ENCODE data around the gene DEAF1. TPM values are rescaled to one million over a fixed set of nuclear protein-coding genes. Genes with fewer than 3 reads are reported as not detected.

Gene DEAF1
- total and polyA plus RNA-seq, 2 of the 13 experiments (the other 11 are each of a cell fraction or from before 2014, with no cell fraction given) = 22.3 to 29.6 TPM

DNA sequence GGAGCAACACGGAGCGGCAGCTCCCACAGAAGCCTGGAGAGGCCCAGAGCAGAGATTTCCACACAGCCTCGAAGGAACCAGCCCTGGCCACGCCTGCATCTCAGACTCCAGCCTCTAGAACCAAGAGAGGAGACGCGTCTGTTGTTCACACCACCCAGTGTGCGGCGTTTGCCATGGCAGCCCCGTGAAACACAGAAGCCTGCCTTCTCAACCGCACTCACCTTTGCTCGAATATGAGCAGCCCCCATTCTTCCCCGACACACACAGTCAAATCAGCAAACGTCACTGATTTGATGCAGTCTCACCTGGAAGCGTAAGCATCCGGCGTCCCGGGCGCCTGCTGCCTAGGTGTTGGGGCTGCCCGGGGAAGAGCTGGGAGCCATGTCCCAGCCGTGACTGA, 38.0 kb upstream of the DEAF1 start (continued):
- TF ChIP-seq SATB2 (CRISPR knock-in tag; IDR thresholded peaks at IDR 0.05) (no peak), ZC3H4 (CRISPR knock-in tag; IDR thresholded peaks at IDR 0.05; ENCODE audit: borderline replicate concordance) (no peak), ZNF124 (CRISPR knock-in tag; IDR thresholded peaks at IDR 0.05) (no peak)
- TF ChIP-seq, protein P1, sequence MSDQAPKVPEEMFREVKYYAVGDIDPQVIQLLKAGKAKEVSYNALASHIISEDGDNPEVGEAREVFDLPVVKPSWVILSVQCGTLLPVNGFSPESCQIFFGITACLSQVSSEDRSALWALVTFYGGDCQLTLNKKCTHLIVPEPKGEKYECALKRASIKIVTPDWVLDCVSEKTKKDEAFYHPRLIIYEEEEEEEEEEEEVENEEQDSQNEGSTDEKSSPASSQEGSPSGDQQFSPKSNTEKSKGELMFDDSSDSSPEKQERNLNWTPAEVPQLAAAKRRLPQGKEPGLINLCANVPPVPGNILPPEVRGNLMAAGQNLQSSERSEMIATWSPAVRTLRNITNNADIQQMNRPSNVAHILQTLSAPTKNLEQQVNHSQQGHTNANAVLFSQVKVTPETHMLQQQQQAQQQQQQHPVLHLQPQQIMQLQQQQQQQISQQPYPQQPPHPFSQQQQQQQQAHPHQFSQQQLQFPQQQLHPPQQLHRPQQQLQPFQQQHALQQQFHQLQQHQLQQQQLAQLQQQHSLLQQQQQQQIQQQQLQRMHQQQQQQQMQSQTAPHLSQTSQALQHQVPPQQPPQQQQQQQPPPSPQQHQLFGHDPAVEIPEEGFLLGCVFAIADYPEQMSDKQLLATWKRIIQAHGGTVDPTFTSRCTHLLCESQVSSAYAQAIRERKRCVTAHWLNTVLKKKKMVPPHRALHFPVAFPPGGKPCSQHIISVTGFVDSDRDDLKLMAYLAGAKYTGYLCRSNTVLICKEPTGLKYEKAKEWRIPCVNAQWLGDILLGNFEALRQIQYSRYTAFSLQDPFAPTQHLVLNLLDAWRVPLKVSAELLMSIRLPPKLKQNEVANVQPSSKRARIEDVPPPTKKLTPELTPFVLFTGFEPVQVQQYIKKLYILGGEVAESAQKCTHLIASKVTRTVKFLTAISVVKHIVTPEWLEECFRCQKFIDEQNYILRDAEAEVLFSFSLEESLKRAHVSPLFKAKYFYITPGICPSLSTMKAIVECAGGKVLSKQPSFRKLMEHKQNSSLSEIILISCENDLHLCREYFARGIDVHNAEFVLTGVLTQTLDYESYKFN (CRISPR knock-in tag; conservative IDR thresholded peaks at IDR 0.05) = no peak

DNA sequence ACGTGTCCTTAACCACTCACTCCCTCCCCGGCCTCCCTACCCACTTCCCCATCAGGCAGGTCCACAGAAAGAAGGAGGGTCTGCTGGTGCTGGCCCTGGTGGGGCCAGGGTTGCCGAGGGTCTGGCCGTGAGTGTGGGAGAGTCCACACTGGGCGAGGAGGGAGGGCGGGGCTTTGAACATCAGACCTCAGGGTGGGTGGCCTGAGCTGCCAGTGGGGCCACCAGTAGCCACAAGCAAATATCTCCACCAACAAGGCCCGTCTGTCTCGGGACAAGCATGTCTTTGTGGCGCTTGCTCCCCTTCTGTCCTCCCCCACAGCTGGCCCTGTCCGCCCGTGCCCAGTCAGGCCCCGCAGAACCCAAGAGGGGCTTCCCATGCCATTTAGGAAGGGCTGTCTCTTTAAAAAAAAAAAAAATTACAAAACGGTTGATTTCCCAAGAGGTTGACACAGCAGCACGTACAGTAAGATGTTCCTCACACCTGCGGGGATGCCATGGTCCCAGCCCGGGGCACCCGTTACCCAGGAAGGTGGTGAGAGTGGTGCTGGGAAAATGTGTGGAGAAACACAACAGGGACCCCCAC, 34.6 kb upstream of the DEAF1 start:
- no peaks in the 10 kb centered on the region for H3K79me2 ChIP-seq (ENCODE audit: insufficient read depth, low read length)
- ATAC-seq (peak; percentile 45), FAIRE-seq (no peak), DNase-seq (ENCODE audit: low spot score) (peak; percentile 82)
- H3K4me1 ChIP-seq (ENCODE audit: insufficient read depth, low read length) = peaks cover 45% of the 10 kb centered on the region
- H3K9me3 ChIP-seq (ENCODE audit: low read length) = no peaks in the 10 kb centered on the region
- in situ Hi-C loops (cut with HindIII; ENCODE audit: extremely low pct_ligation_motif_present, low pct_unique_long_range_greater_than_20kb) (loop anchor here (5.0 kb wide), 1 partner anchor 72 kb away; no protein-coding TSS in a partner anchor), intact Hi-C loops (cut with micrococcal nuclease; ENCODE audit: unreplicated experiment) (loop anchor here (2.0 kb wide), 2 partner anchors 23 to 33 kb away; partner anchors contain the start of gene EPS8L2)
- BruUV-seq (replicated peaks) = no TSS peak
- H3K4me3 ChIP-seq (replicated peaks in 1 of 3; ENCODE audit: insufficient read depth in 1 of 3, low read depth in 2 of 3, low read length in 3 of 3) = peak overlapping the region; percentile 37 to 70 (median 43); a peak in 5 of 6 replicates
- under 1% methylated on average over 16 of the region's 17 CpGs for WGBS (ENCODE audit: low lambda C conversion rate)
- H3K4me2 ChIP-seq (ENCODE audit: low read depth, low read length) = peak overlapping the region; percentile 81
- H2AFZ ChIP-seq (ENCODE audit: low read length) = no peak overlapping the region
- H3K27me3 ChIP-seq (ENCODE audit: control insufficient read depth in 1 of 2, insufficient read depth in 2 of 2, low read length in 2 of 2) = peaks cover 3 to 7% of the 10 kb centered on the region in 2 experiments; a peak in 2 of 5 replicates
- ChIA-PET POLR2A (interaction anchor here (0.9 to 12.6 kb wide), 5 partner anchors 15 to 32 kb away, joined by 3 to 203 read pairs (median 6); partner anchors contain the start of genes DEAF1, EPS8L2, TALDO1 and TMEM80), CTCF (ENCODE audit: low intra/inter-chr PET ratio, low total read pairs) (interaction anchor here (2.3 kb wide), 1 partner anchor 36 kb away, joined by 11 read pairs; no protein-coding TSS in a partner anchor)
- no peaks in the 10 kb centered on the region; the same call in 1 of the 2 replicates for H4K20me1 ChIP-seq (ENCODE audit: insufficient read depth, low read length)
- H3K36me3 ChIP-seq (replicated peaks in 1 of 2; ENCODE audit: control insufficient read depth in 1 of 2, insufficient read depth in 2 of 2, low read length in 2 of 2) = peaks cover 6 to 13% of the 10 kb centered on the region in 2 experiments; a peak in 3 of 5 replicates
- H3K9ac ChIP-seq (ENCODE audit: insufficient read depth, low read depth, low read length) = peak overlapping the region; percentile 68
- H3K27ac ChIP-seq (ENCODE audit: extremely low read length, insufficient read depth, low read length) = peak overlapping the region; percentile 62
- peak; percentile 43; the same call in 1 of the 2 replicates for TF ChIP-seq MAZ (IDR thresholded peaks at IDR 0.05; ENCODE audit: borderline replicate concordance, low read depth, low read length)
- TF ChIP-seq MAZ (CRISPR knock-in tag; IDR thresholded peaks at IDR 0.05; ENCODE audit: low read depth) = no peak
- TF ChIP-seq, protein P2, sequence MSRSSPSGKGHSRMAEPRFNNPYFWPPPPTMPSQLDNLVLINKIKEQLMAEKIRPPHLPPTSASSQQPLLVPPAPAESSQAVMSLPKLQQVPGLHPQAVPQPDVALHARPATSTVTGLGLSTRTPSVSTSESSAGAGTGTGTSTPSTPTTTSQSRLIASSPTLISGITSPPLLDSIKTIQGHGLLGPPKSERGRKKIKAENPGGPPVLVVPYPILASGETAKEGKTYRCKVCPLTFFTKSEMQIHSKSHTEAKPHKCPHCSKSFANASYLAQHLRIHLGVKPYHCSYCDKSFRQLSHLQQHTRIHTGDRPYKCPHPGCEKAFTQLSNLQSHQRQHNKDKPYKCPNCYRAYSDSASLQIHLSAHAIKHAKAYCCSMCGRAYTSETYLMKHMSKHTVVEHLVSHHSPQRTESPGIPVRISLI (CRISPR knock-in tag; IDR thresholded peaks at IDR 0.05; ENCODE audit: borderline replicate concordance) = peak; percentile 98
- TF ChIP-seq IKZF1 (IDR thresholded peaks at IDR 0.05) = no peak
- TF ChIP-seq TSC22D2 (CRISPR knock-in tag; IDR thresholded peaks at IDR 0.05; ENCODE audit: borderline replicate concordance) = no peak
- no peak for TF ChIP-seq ZNF354B (CRISPR knock-in tag; IDR thresholded peaks at IDR 0.05)
- no peak for TF ChIP-seq MZF1 (CRISPR knock-in tag; IDR thresholded peaks at IDR 0.05; ENCODE audit: borderline replicate concordance)
- TF ChIP-seq RFXAP (CRISPR knock-in tag; IDR thresholded peaks at IDR 0.05; ENCODE audit: borderline replicate concordance) = peak; percentile 49; the same call in 1 of the 2 replicates
- no peak for TF ChIP-seq ZNF10 (CRISPR knock-in tag; IDR thresholded peaks at IDR 0.05; ENCODE audit: borderline replicate concordance, low read depth)
- TF ChIP-seq, protein P3, sequence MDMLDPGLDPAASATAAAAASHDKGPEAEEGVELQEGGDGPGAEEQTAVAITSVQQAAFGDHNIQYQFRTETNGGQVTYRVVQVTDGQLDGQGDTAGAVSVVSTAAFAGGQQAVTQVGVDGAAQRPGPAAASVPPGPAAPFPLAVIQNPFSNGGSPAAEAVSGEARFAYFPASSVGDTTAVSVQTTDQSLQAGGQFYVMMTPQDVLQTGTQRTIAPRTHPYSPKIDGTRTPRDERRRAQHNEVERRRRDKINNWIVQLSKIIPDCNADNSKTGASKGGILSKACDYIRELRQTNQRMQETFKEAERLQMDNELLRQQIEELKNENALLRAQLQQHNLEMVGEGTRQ (IDR thresholded peaks at IDR 0.05; ENCODE audit: low read depth, low read length) = no peak
- TF ChIP-seq, protein P3 (CRISPR knock-in tag; IDR thresholded peaks at IDR 0.05; ENCODE audit: borderline replicate concordance) = no peak
